ENCODE results near the gene FEV.

FEV gene

DNA sequence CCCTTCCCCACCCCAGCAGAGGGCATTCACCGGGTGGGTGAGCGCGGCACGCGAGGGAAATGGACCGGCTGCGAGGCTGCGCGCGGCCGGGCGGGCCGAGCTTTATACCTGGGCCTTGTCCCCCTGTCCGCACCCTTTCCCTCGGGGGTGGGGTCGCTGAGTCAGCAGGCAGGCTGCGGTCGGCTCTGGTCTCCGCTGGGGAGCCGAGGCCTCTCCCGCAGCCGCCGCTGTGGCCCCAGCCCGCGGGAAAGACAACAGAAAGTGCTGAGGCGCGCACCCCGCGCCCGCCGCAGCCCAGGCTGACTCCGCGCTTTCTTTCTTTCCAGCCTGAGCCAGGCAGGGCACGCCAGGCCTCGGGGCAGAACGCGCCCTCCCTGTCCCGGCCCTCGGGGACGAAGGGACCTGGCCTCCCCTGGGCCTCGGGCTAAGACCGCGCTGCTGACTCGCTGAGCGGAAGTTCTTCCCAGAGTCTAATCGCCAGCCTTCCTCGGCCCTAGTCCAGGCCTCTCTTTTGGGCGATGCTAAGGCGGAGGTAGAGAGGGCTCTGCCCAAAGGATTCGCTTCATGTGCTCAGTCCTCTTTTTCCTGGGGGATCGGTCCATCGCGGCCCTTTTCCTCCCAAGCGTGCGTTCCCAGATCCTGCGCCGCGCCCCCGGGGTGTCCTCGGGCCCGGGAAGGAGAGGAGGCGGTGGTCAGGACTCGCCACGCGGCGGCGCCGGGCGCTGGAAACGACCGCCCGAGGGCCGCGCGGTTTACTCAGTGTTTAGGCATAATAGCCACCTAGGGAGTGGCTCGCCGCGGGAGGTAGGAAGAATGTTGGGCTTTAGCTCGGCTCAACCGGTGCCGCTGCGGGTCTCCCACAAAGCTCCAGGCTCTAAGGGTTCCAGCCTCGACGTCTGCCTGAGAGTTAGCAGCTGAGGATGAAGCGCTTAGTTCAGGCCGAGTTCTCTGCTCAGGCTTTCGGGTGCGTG, 8.6 kb upstream of the FEV start, which contains the start of gene CRYBA2:
Gene CRYBA2, minus strand, starts transcription at position 78 of the 971 bp plus-strand sequence. CDS start 246 bp downstream, outside the sequence.
- no peak for DNase-seq (ENCODE audit: low spot score)

GRCh38 chr2:218992703-218993344, 7.8 kb upstream of the FEV start:
- DNase-seq (ENCODE audit: low spot score): no peak

GRCh38 chr2:218992196-218992595, 7.2 kb upstream of the FEV start:
- DNase-seq (ENCODE audit: low spot score): no peak

GRCh38 chr2:218991674-218992168, 6.7 kb upstream of the FEV start:
- DNase-seq (ENCODE audit: low spot score): no peak

DNA sequence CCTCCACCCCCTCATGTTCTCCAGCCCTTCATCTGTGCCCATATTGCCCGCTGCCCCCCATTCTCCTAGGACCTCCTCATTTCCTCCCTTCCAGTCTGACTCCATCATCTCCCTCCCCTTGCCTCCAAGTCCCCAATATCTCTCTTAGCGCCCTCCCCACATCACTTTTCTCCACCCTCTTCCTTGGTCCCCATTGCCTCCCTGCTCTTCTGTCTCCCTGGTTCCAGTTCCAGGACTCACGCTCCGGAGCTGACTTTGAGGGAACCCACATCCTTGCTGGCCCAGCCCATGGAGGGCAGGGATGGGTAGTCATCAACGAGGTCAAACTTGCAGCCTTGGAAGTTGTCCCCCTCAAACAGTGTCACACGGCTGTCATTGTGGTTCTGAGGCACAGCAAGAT, 5.6 kb upstream of the FEV start:
- no peak for DNase-seq (ENCODE audit: low spot score)

DNA sequence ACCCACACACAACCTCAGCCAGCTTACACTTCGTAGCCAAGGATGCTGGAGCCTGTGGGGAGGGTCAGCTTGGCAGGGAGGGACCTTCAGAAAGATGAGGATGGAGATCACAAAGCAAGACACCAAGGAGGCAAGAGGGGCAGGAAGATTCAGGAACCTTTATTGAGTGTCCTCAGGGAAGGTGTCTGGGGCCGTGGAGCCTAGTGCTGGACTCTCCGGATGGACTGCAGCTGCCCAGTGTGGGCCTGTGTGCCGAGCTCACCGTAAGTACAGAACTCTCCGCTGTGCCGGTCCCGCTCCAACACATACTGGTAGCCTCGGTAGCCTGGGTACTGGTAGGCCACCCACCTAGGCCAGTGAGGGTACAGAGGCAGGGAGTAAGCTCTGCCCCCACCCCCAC, 5.1 kb upstream of the FEV start:
- DNase-seq (ENCODE audit: low spot score): no peak

GRCh38 chr2:218988650-218989049, 3.7 kb upstream of the FEV start:
- DNase-seq (ENCODE audit: low spot score): no peak

DNA sequence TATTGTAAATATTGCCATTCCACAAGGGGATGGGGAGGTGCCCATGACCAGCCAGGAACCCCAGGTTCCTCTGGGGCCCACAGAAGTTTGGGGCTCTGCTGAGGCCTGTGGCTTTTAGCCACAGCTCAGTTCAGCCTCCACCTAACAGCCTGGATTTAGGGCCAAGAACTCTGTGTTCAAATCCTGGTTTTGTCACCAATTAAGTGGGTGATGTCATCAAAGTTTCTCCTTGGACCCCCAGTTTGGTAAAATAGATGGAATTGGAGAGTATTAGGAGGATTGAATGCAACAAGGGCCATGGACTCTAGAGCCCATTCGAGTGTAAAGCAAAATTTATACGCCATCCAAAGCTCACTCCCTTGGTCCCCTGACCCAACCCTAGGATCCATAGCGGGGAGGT, 3.2 kb upstream of the FEV start:
- DNase-seq (ENCODE audit: low spot score): no peak

GRCh38 chr2:218986148-218986761, 1.3 kb upstream of the FEV start:
- DNase-seq (ENCODE audit: low spot score): no peak

GRCh38 chr2:218985325-218986091, 524 bp upstream of the FEV start:
- peak; percentile 53 for DNase-seq (ENCODE audit: low spot score)

GRCh38 chr2:218984239-218985020, 554 bp downstream of the FEV start:
- peak; percentile 66 for DNase-seq (ENCODE audit: low spot score)

- no peak for DNase-seq (ENCODE audit: low spot score)
Measured at GRCh38 chr2:218983934-218984238, 1.1 kb downstream of the FEV start.

DNA sequence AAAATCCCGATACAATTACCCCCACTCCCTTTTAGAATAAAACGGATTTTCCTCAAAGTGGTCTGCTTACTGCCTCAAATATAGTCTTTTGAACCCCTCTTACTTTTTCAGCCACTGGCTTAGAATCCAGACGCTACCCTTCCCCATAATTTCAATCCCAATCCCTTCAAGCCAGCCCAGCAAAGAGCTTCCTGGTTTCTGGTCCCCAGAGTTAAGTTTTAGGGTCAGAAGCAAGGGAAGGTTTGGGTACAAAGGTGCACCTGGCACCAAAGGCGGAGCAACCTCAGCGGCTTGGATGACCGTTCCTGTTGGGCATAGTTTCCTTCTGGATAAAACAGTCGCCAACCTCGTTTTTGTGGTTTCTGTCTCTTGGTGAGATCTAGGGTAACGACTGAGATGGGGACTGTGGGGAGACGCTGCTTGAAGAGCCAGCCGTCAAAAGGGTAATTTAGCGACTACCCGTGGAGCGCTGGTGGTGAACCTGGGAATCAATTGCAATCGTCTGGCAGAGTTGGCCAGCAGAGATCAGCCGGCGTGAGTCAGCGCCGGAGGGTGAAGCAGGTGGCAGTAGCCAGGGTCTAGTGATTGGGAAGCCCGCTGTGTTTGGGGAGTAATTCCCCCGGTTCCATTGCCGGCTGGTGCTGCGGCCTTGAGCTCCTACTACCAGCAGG, 1.6 kb downstream of the FEV start:
- no peak for DNase-seq (ENCODE audit: low spot score)

DNA sequence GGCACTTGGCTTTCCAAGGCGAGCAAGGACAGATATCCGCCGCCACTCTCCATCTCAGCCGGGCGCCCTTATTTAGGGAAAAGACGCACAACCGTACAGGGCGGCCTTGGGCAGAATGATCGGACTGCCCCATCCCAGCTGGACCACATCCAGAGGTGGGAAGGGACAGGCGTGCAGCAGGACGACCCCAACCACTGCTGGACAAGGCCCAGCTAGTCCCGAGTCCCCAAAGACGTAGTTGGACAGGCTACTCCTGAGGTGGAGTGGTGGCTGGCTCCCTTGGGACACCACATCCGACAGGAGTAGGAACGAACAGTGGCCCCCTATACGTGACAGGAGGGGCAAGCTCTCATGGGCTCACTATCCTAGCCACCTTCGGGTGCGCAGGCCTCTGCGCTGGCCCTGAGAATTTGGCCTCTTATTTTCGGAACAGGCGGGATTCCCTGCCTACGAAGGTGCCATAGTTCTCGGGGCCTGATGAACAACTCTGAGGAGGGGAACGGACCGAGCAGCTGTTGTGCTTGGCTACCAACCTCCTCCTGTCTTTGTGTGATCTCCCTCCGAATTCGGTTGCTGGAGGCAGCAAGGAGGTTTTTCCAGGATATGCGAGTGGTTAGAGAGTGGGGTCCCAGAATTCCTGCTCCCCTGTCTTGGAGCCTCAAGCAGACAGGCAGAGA, 2.3 kb downstream of the FEV start:
- no peak for DNase-seq (ENCODE audit: low spot score)

- peak; percentile 65 for DNase-seq (ENCODE audit: low spot score)
Measured at GRCh38 chr2:218981881-218982585, 3.0 kb downstream of the FEV start.

DNA sequence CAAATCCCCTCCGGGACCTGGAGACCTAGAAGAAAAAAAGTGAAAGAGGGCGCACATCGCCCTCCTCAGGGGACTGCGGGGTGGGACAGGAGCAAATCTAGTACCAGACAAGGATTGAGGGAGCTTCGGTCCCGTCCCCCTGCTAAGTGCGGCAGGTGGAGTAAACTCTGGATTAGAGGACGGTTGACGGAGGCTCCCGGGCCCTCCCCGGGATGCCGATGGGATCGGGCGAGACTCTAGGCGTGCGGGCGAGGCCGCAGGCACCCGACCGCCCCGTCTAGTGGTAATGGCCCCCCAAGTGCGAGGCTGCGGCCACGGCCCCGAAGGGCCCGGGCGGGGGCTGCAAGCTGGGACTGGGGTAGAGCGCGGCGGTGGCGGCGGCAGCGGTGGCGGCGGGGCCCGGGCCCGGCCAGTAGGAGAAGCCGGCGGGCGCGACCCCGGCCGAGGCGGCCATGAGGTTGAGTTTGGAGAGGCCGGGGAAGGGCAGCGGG, 3.5 kb downstream of the FEV start:
- DNase-seq (ENCODE audit: low spot score): peak; percentile 68

- DNase-seq (ENCODE audit: low spot score): peak; percentile 48
Measured at GRCh38 chr2:218980735-218981389, 4.1 kb downstream of the FEV start.

GRCh38 chr2:218979846-218980734, 4.9 kb downstream of the FEV start:
- DNase-seq (ENCODE audit: low spot score): peak; percentile 87

Measured in D341Med (cell line).